LNCaP clone FGC (cell line): ENCODE measurements around the gene HLA-B.

Source experiments
- DNase-seq: peaks from one replicate; pipeline ENCODE4 v3.0.0-alpha.2; 2011; ENCODE audit warnings: low read depth
- H3K4me3 ChIP-seq: 2 replicates; pipeline ENCODE4 v1.5.1; 2011; ENCODE audit warnings: mild to moderate bottlenecking, low read depth, low read length, control low read depth
- CTCF ChIP-seq: IDR thresholded peaks from 2 replicates; pipeline ENCODE4 v1.5.1; 2012; ENCODE audit warnings: mild to moderate bottlenecking; ENCODE audit not compliant: control insufficient read depth, insufficient read depth; ENCODE audit errors: extremely low read depth

HLA-B gene

GRCh38 chr6:31363811-31364210, 6.8 kb upstream of the HLA-B start:
- DNase-seq: no peak
- no peak for TF ChIP-seq CTCF

GRCh38 chr6:31362751-31363150, 5.8 kb upstream of the HLA-B start:
- no peak for DNase-seq
- H3K4me3 ChIP-seq: no peak overlapping the region
- no peak for TF ChIP-seq CTCF

More at GRCh38 chr6:31363811-31364210, 6.8 kb upstream of the HLA-B start:
- H3K4me3 ChIP-seq: no peak overlapping the region

- H3K4me3 ChIP-seq: no peak overlapping the region
- no peak for DNase-seq
- TF ChIP-seq CTCF: no peak
Measured at GRCh38 chr6:31359581-31359980, 2.6 kb upstream of the HLA-B start.

- DNase-seq: no peak
- no peak for TF ChIP-seq CTCF
- H3K4me3 ChIP-seq: no peak overlapping the region
Measured at GRCh38 chr6:31358302-31358701, 1.3 kb upstream of the HLA-B start.

GRCh38 chr6:31357886-31358285, 907 bp upstream of the HLA-B start:
- H3K4me3 ChIP-seq: no peak overlapping the region
- DNase-seq: no peak
- no peak for TF ChIP-seq CTCF

GRCh38 chr6:31356216-31356945, 598 bp downstream of the HLA-B start:
- peak overlapping the region; percentile 62 for H3K4me3 ChIP-seq
- no peak for DNase-seq
- TF ChIP-seq CTCF: no peak

- no peak overlapping the region for H3K4me3 ChIP-seq
- TF ChIP-seq CTCF: no peak
- no peak for DNase-seq
Measured at GRCh38 chr6:31355583-31355948, 1.4 kb downstream of the HLA-B start.
